Anterior cingulate cortex (tissue), 58 donors: ENCODE measurements around the gene PLA2G1B.
A peak's percentile ranks its signal among the peaks of the same experiment; 100 is the strongest.

Experiments used
- DNase-seq, 58 donors: peaks; one replicate each; lab custom pipeline; 2025; lab: John Stamatoyannopoulos, UW

The PLA2G1B gene

GRCh38 chr12:120332523-120332922 lies 4.9 kb upstream of the PLA2G1B start:
- DNase-seq: no peak

GRCh38 chr12:120332041-120332440 lies 4.5 kb upstream of the PLA2G1B start:
- no peak for DNase-seq

- DNase-seq: no peak
Measured at GRCh38 chr12:120331390-120331789, 3.8 kb upstream of the PLA2G1B start.

GRCh38 chr12:120328228-120328627 lies 649 bp upstream of the PLA2G1B start:
- no peak for DNase-seq

- no peak for DNase-seq
Measured at GRCh38 chr12:120324841-120325417, 2.6 kb downstream of the PLA2G1B start.

GRCh38 chr12:120323772-120324171 lies 3.8 kb downstream of the PLA2G1B start:
- DNase-seq: no peak

GRCh38 chr12:120321382-120322202 lies 6.0 kb downstream of the PLA2G1B start:
- no peak for DNase-seq

GRCh38 chr12:120317224-120318105 lies 10.1 kb downstream of the PLA2G1B start:
- DNase-seq: peak; percentile 93 to 100 (median 99)

GRCh38 chr12:120316798-120317223 lies 10.8 kb downstream of the PLA2G1B start:
- DNase-seq: no peak

GRCh38 chr12:120314220-120314619 lies 13.4 kb downstream of the PLA2G1B start:
- no peak for DNase-seq

GRCh38 chr12:120301962-120302815 lies 25.4 kb downstream of the PLA2G1B start, which contains the start of gene SIRT4:
Gene SIRT4, plus strand, starts transcription at chr12:120302321. Its CDS starts 1,241 bp downstream, at chr12:120303562.
- DNase-seq: peak; percentile 27 to 94 (median 82)

- DNase-seq: peak in 56 of 58 donors; percentile 16 to 86 (median 64)
Measured at GRCh38 chr12:120292661-120293531, 34.7 kb downstream of the PLA2G1B start, which contains the start of gene RNU4-1. Gene RNU4-1, minus strand, starts transcription at chr12:120293237.

- peak in 3 of 58 donors; percentile 37 to 61 (median 46) for DNase-seq
Measured at GRCh38 chr12:120292411-120292660, 35.2 kb downstream of the PLA2G1B start.

- peak in 8 of 58 donors; percentile 4 to 37 (median 28) for DNase-seq
Measured at GRCh38 chr12:120290609-120291305, 36.8 kb downstream of the PLA2G1B start.

GRCh38 chr12:120287491-120287890 lies 40.1 kb downstream of the PLA2G1B start:
- DNase-seq: no peak

- DNase-seq: no peak
Measured at GRCh38 chr12:120286768-120287490, 40.6 kb downstream of the PLA2G1B start.

- DNase-seq: no peak
Measured at GRCh38 chr12:120284381-120284780, 43.2 kb downstream of the PLA2G1B start.

GRCh38 chr12:120283318-120283717 lies 44.3 kb downstream of the PLA2G1B start:
- no peak for DNase-seq
